Measurements from ENCODE around the gene FBXL4.

DNA sequence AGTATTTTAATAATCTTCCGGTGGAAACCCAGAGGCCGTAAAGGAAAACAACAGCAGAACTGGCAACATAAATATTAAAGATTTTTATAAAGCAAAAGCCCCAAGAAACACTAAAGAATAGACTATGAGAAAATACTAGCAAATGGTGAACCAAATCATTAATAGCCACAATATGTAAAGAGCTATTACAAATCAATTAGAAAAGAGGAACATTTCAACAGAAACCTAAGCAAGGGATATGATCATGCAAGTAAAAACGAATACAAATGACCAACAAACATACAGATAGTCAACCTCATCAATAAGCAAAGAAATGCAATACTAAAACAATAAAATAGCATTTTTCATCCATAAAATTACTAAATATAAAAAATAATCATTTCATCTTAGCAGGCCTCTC lies 3.6 kb downstream of the FBXL4 start:
- TF ChIP-seq, protein P1, sequence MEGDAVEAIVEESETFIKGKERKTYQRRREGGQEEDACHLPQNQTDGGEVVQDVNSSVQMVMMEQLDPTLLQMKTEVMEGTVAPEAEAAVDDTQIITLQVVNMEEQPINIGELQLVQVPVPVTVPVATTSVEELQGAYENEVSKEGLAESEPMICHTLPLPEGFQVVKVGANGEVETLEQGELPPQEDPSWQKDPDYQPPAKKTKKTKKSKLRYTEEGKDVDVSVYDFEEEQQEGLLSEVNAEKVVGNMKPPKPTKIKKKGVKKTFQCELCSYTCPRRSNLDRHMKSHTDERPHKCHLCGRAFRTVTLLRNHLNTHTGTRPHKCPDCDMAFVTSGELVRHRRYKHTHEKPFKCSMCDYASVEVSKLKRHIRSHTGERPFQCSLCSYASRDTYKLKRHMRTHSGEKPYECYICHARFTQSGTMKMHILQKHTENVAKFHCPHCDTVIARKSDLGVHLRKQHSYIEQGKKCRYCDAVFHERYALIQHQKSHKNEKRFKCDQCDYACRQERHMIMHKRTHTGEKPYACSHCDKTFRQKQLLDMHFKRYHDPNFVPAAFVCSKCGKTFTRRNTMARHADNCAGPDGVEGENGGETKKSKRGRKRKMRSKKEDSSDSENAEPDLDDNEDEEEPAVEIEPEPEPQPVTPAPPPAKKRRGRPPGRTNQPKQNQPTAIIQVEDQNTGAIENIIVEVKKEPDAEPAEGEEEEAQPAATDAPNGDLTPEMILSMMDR (IDR thresholded peaks at IDR 0.05; ENCODE audit: poor library complexity), result no peak
- TF ChIP-seq EZH2 (IDR thresholded peaks at IDR 0.05; ENCODE audit: borderline replicate concordance), result no peak

Data from hepatocyte (in vitro differentiated cells).